Measurements from ENCODE around the gene AP3B2.

DNA sequence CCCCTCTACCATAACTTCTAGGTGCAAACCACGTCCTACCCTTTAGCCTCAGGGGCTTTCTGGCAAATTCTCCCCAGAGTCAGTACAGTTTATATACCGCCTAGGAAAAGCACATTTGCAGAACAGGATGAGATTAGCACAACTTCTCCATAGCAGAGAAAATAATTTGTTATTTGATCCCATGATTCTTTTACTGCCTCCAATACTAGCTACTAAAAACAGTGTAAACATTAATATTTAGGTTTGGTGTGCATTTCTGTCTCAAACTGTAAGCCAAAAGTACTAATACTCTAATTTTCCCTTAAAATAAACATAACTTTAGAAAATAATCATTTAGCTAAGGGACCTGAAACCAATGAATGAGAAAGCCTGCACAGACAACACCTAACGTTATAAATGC, 67.0 kb downstream of the AP3B2 start:
- TF ChIP-seq, protein P1, sequence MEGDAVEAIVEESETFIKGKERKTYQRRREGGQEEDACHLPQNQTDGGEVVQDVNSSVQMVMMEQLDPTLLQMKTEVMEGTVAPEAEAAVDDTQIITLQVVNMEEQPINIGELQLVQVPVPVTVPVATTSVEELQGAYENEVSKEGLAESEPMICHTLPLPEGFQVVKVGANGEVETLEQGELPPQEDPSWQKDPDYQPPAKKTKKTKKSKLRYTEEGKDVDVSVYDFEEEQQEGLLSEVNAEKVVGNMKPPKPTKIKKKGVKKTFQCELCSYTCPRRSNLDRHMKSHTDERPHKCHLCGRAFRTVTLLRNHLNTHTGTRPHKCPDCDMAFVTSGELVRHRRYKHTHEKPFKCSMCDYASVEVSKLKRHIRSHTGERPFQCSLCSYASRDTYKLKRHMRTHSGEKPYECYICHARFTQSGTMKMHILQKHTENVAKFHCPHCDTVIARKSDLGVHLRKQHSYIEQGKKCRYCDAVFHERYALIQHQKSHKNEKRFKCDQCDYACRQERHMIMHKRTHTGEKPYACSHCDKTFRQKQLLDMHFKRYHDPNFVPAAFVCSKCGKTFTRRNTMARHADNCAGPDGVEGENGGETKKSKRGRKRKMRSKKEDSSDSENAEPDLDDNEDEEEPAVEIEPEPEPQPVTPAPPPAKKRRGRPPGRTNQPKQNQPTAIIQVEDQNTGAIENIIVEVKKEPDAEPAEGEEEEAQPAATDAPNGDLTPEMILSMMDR (conservative IDR thresholded peaks at IDR 0.05 in 1 of 2, IDR thresholded peaks at IDR 0.05 in 1 of 2; ENCODE audit: low read depth in 1 of 2, low read length in 2 of 2), result no peak
- no peak for TF ChIP-seq EZH2 (IDR thresholded peaks at IDR 0.05; ENCODE audit: low read length, missing control alignments)
